ENCODE data around the gene CLTA. TPM values are rescaled to one million over a fixed set of nuclear protein-coding genes. Genes with fewer than 3 reads are reported as not detected.

The CLTA gene
- total RNA-seq, 1 donor from 2014 or later: 173 TPM

DNA sequence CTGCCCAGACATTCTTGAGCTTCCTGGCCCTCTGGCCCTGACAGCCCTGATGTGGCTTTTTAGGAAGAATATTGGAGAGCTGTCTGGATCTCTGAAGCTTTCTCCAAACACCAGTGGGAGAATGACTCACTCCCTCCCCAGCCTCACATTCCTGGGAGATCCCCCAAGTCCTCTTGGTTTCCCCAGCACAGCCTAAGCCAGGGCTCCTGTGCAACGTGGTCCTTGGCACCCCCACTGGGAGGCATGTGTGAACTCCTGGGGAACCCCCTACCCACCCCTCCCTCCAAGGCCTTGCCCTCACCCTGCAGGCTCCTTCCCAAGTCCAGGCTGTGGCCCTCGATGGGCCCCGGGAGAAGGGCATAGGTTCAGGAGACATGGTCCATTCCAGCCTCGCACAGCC, 41.5 kb upstream of the CLTA start:
- peaks cover 25% of the 10 kb centered on the region for H3K36me3 Mint-ChIP-seq
- peak overlapping the region; percentile 25 for H3K27ac Mint-ChIP-seq
- no peaks in the 10 kb centered on the region for H3K27me3 Mint-ChIP-seq (ENCODE audit: low read depth)
- H3K9me3 Mint-ChIP-seq: peaks cover 13% of the 10 kb centered on the region
- DNase-seq (ENCODE audit: low spot score in 2 of 2, unreplicated experiment in 2 of 2): no peak
- H3K4me1 Mint-ChIP-seq: peaks cover 18% of the 10 kb centered on the region
- no peak overlapping the region for H3K4me3 Mint-ChIP-seq
- TF ChIP-seq, protein P1, sequence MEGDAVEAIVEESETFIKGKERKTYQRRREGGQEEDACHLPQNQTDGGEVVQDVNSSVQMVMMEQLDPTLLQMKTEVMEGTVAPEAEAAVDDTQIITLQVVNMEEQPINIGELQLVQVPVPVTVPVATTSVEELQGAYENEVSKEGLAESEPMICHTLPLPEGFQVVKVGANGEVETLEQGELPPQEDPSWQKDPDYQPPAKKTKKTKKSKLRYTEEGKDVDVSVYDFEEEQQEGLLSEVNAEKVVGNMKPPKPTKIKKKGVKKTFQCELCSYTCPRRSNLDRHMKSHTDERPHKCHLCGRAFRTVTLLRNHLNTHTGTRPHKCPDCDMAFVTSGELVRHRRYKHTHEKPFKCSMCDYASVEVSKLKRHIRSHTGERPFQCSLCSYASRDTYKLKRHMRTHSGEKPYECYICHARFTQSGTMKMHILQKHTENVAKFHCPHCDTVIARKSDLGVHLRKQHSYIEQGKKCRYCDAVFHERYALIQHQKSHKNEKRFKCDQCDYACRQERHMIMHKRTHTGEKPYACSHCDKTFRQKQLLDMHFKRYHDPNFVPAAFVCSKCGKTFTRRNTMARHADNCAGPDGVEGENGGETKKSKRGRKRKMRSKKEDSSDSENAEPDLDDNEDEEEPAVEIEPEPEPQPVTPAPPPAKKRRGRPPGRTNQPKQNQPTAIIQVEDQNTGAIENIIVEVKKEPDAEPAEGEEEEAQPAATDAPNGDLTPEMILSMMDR (IDR thresholded peaks at IDR 0.05; ENCODE audit: unreplicated experiment): no peak

DNA sequence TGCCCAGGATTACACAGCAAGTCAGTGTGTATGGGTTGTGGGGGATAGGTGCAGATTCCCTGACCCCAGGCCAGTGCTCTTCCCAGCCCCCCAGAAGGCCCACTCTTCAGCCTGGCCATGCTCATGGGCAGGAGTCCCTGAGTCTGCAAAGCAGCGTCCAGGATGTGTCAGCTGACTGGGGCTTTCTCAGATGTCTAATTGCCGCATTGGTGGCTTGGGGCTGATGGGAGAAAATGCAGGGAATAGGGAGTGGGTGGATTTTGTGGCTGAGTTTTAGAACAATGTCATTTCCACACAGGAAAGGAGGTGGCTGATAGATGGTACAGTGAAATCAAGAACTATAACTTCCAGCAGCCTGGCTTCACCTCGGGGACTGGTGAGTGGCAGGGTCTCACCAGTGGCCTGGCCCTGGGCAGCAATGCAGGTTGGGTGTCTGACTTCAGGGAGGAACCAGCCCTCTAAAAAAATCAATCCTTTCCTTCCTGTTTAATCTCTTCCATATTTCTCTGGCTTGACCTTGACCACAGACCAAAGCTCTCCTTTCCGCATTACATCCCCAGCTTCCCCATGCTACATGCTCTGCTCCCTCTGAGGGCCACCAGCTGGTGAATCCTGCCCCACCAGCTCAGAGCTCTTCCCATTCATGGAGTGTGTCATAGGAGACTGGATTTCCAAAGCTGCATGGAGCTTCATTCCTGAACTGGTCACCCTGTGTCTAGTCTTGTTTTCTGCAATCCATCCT, 40.0 kb upstream of the CLTA start:
- no peak for DNase-seq (ENCODE audit: low spot score in 2 of 2, unreplicated experiment in 2 of 2)
- Mint-ChIP-seq H3K9me3 (peaks cover 7% of the 10 kb centered on the region), H3K4me3 (no peak overlapping the region), H3K4me1 (peaks cover 26% of the 10 kb centered on the region), H3K27me3 (ENCODE audit: low read depth) (no peaks in the 10 kb centered on the region), H3K36me3 (peaks cover 21% of the 10 kb centered on the region), H3K27ac (peak overlapping the region; percentile 32)
- TF ChIP-seq, protein P1 (IDR thresholded peaks at IDR 0.05; ENCODE audit: unreplicated experiment): no peak

DNA sequence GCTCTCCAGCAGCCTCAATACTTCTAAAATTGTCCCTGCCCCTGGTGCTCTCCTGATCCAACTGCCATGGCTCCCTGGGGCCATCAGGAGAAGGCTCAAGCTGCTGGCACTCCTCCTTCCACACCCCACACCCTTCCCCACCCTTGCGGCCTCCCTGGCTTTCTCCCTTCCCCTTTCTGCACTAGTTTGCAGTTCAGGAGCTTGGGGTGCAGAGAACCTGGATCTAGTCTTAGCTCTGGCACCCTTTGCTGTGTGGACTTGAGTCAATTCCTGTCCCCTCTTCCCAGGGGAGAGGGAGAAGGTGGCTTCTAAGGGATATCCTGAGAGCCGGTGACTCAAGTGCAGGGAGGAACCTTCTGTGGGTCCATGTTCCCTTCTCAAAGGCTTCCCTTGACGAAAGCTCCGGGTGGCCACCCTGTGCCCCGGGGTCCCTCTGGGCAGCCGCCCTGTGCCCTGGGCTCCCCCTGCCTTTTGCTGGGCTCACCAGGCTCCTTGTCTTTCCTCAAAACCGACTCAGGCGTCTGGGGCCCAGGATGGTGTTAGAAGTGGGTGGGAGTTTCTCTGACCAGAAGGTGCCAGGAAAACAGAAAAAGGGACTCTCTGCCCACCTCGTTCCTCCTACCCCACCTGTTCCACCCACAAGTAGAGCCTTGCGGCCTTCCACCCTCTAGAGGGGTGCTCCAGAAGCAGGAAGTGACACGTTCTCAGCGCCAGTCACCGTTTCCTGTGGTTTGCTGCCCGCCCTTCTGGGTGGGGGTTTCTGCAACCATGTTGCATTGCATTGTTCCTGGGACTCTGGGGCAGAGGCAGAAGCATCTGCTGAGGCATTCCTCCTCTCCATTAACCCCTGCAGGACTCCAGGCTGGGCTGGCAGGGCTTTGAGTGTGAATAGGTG, 39.2 kb upstream of the CLTA start:
- no peaks in the 10 kb centered on the region for H3K27me3 Mint-ChIP-seq (ENCODE audit: low read depth)
- TF ChIP-seq, protein P1 (IDR thresholded peaks at IDR 0.05; ENCODE audit: unreplicated experiment): no peak
- DNase-seq (ENCODE audit: low spot score in 2 of 2, unreplicated experiment in 2 of 2): no peak
- H3K36me3 Mint-ChIP-seq: peaks cover 16% of the 10 kb centered on the region
- peaks cover 23% of the 10 kb centered on the region for H3K4me1 Mint-ChIP-seq
- no peaks in the 10 kb centered on the region for H3K9me3 Mint-ChIP-seq
- no peak overlapping the region for H3K4me3 Mint-ChIP-seq
- H3K27ac Mint-ChIP-seq: no peak overlapping the region

GRCh38 chr9:36152741-36153438, 37.8 kb upstream of the CLTA start:
- TF ChIP-seq, protein P1 (IDR thresholded peaks at IDR 0.05; ENCODE audit: unreplicated experiment): no peak
- Mint-ChIP-seq H3K9me3 (no peaks in the 10 kb centered on the region), H3K27ac (peak overlapping the region; percentile 50), H3K4me1 (peaks cover 18% of the 10 kb centered on the region), H3K36me3 (peaks cover 13% of the 10 kb centered on the region), H3K27me3 (ENCODE audit: low read depth) (no peaks in the 10 kb centered on the region), H3K4me3 (no peak overlapping the region)
- DNase-seq (ENCODE audit: low spot score in 2 of 2, unreplicated experiment in 2 of 2): no peak

DNA sequence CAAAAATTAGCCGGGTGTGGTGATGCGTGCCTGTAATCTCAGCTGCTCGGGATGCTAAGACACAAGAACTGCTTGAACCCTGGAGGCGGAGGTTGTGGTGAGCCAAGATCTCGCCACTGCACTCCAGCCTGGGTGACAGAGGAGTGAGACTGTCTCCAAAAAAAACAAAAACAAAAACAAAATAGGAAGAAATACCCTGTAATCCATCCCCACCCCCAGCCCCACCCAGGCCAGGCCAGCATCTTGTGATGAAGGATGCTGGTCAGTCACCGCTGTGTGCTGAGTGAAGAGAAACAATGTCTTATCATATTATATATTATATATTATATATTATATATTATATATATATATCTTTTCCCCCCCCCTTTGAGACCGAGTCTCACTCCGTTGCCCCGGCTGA, 37.0 kb upstream of the CLTA start:
- no peak for DNase-seq (ENCODE audit: low spot score in 2 of 2, unreplicated experiment in 2 of 2)
- H3K27ac Mint-ChIP-seq: peak overlapping the region; percentile 88
- TF ChIP-seq, protein P1 (IDR thresholded peaks at IDR 0.05; ENCODE audit: unreplicated experiment): no peak
- peaks cover 19% of the 10 kb centered on the region for H3K36me3 Mint-ChIP-seq
- no peaks in the 10 kb centered on the region for H3K27me3 Mint-ChIP-seq (ENCODE audit: low read depth)
- no peak overlapping the region for H3K4me3 Mint-ChIP-seq
- H3K9me3 Mint-ChIP-seq: no peaks in the 10 kb centered on the region
- H3K4me1 Mint-ChIP-seq: peaks cover 13% of the 10 kb centered on the region
